NOMO-1 treated with DMSO at 0.1 percent for 48 hours (cell line): ENCODE data around the gene ARL3.
"Not testable (repeated sequence)": the region's sequence is repeated elsewhere in the genome, so short reads cannot be mapped to it uniquely, and the experiment has no call there.

Source experiments
- DNase-seq: peaks from one replicate; lab custom pipeline; 2025; ENCODE audit not compliant: unreplicated experiment; lab: John Stamatoyannopoulos, UW

The ARL3 gene

GRCh38 chr10:102674566-102674965, 39.6 kb downstream of the ARL3 start:
- no peak for DNase-seq

GRCh38 chr10:102673819-102674511, 40.2 kb downstream of the ARL3 start:
- peak; percentile 22 for DNase-seq

- DNase-seq: no peak
These were observed 40.9 kb downstream of the ARL3 start for GRCh38 chr10:102673236-102673818.

GRCh38 chr10:102670871-102671434, 43.2 kb downstream of the ARL3 start:
- no peak for DNase-seq

GRCh38 chr10:102670065-102670670, 44.0 kb downstream of the ARL3 start:
- DNase-seq: no peak

- no peak for DNase-seq
These were observed 44.8 kb downstream of the ARL3 start for GRCh38 chr10:102669206-102670064.

GRCh38 chr10:102668326-102669107, 45.7 kb downstream of the ARL3 start:
- DNase-seq: no peak

GRCh38 chr10:102667411-102667810, 46.8 kb downstream of the ARL3 start:
- DNase-seq: not testable (repeated sequence)

- DNase-seq: no peak
These were observed 48.2 kb downstream of the ARL3 start for GRCh38 chr10:102665904-102666509.

- DNase-seq: no peak
These were observed 52.6 kb downstream of the ARL3 start for GRCh38 chr10:102661658-102662028.

- DNase-seq: no peak
These were observed 53.1 kb downstream of the ARL3 start for GRCh38 chr10:102660888-102661657.

- DNase-seq: no peak
These were observed 55.4 kb downstream of the ARL3 start for GRCh38 chr10:102658802-102659201.

- DNase-seq: no peak
These were observed 56.0 kb downstream of the ARL3 start for GRCh38 chr10:102657984-102658724.

GRCh38 chr10:102657451-102657850, 56.7 kb downstream of the ARL3 start:
- DNase-seq: no peak

GRCh38 chr10:102656791-102657371, 57.3 kb downstream of the ARL3 start:
- DNase-seq: no peak

- DNase-seq: no peak
These were observed 58.2 kb downstream of the ARL3 start for GRCh38 chr10:102656026-102656425.

- no peak for DNase-seq
These were observed 59.2 kb downstream of the ARL3 start for GRCh38 chr10:102654969-102655368.

GRCh38 chr10:102654566-102654965, 59.6 kb downstream of the ARL3 start:
- no peak for DNase-seq
